ENCODE results near the gene CEP112. TPM values are rescaled to one million over a fixed set of nuclear protein-coding genes. Genes with fewer than 3 reads are reported as not detected.

Gene CEP112
- total and polyA plus RNA-seq, 10 of the 15 experiments (the other 5 are each of a cell fraction or from before 2014, with no cell fraction given): 0.11 to 3.8 (median 0.32) TPM; not detected in 1

DNA sequence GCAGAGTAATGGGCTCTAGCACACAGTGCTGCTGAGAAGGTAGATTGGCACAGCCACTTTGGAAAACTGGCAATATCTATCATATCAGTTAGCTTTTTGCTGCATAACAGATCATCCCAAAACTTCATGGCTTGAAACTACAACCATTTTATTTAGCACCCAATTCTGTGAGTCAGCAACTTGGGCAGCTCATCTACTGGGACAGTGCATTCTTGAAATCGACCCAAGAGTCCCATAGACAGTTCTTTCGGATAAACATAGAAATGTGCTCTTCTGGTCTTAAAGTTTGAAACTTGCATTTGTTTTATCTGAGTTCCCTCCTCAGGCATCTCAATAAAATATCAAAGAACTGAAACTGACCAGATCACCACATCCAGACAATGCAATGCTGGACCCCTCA lies 76.7 kb downstream of the CEP112 start:
- Histone ChIP-seq H3K4me2 (ENCODE audit: control insufficient read depth, insufficient read depth) (no peak overlapping the region), H3K79me2 (ENCODE audit: control insufficient read depth, insufficient read depth, low read length) (no peaks in the 10 kb centered on the region), H3K27ac (ENCODE audit: control insufficient read depth, insufficient read depth) (no peak overlapping the region), H4K20me1 (ENCODE audit: control insufficient read depth, insufficient read depth) (no peaks in the 10 kb centered on the region), H3K4me1 (ENCODE audit: control insufficient read depth, insufficient read depth, low read length) (no peaks in the 10 kb centered on the region), H3K36me3 (ENCODE audit: control insufficient read depth in 2 of 2, insufficient read depth in 2 of 2, low read length in 1 of 2) (no peaks in the 10 kb centered on the region), H3K4me3 (no peak overlapping the region), H2AFZ (ENCODE audit: control insufficient read depth, low read depth, low read length) (no peak overlapping the region), H3K27me3 (replicated peaks in 1 of 2; ENCODE audit: control insufficient read depth in 2 of 2, insufficient read depth in 2 of 2, low read length in 1 of 2) (no peaks in the 10 kb centered on the region), H3K9ac (ENCODE audit: control insufficient read depth, insufficient read depth, low read length) (no peak overlapping the region), H3K9me3 (replicated peaks; ENCODE audit: control insufficient read depth, insufficient read depth, low read length) (no peaks in the 10 kb centered on the region)
- RAD21 ChIA-PET (ENCODE audit: unreplicated experiment): no interaction called here
- POLR2A ChIA-PET: no interaction called here
- intact Hi-C loops (cut with micrococcal nuclease; ENCODE audit: unreplicated experiment): no loop called here
- CTCF ChIA-PET: no interaction called here
- BruUV-seq (replicated peaks): no TSS peak
- DNase-seq (ENCODE audit: low read depth, low spot score): no peak
- SMC1A ChIA-PET (ENCODE audit: uncharacterized antibody, unreplicated experiment): no interaction called here
- in situ Hi-C loops (cut with MboI): no loop called here
- FAIRE-seq: no peak
- 14% methylated on average over 1 of the region's 2 CpGs for WGBS (ENCODE audit: insufficient coverage, insufficient replicate concordance, low lambda C conversion rate, missing lambda C conversion rate)
- ATAC-seq: no peak
- TF ChIP-seq ZZZ3 (IDR thresholded peaks at IDR 0.05; ENCODE audit: control insufficient read depth, insufficient read length, low read depth) (no peak), MXI1 (IDR thresholded peaks at IDR 0.05; ENCODE audit: low read depth, low read length) (no peak), SUZ12 (IDR thresholded peaks at IDR 0.05; ENCODE audit: unreplicated experiment) (no peak), SMARCA5 (IDR thresholded peaks at IDR 0.05) (no peak)
- TF ChIP-seq, protein P1, sequence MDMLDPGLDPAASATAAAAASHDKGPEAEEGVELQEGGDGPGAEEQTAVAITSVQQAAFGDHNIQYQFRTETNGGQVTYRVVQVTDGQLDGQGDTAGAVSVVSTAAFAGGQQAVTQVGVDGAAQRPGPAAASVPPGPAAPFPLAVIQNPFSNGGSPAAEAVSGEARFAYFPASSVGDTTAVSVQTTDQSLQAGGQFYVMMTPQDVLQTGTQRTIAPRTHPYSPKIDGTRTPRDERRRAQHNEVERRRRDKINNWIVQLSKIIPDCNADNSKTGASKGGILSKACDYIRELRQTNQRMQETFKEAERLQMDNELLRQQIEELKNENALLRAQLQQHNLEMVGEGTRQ (IDR thresholded peaks at IDR 0.05; ENCODE audit: borderline replicate concordance, low read depth, low read length): no peak
- TF ChIP-seq, protein P2, sequence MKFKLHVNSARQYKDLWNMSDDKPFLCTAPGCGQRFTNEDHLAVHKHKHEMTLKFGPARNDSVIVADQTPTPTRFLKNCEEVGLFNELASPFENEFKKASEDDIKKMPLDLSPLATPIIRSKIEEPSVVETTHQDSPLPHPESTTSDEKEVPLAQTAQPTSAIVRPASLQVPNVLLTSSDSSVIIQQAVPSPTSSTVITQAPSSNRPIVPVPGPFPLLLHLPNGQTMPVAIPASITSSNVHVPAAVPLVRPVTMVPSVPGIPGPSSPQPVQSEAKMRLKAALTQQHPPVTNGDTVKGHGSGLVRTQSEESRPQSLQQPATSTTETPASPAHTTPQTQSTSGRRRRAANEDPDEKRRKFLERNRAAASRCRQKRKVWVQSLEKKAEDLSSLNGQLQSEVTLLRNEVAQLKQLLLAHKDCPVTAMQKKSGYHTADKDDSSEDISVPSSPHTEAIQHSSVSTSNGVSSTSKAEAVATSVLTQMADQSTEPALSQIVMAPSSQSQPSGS (IDR thresholded peaks at IDR 0.05; ENCODE audit: low read length): no peak

DNA sequence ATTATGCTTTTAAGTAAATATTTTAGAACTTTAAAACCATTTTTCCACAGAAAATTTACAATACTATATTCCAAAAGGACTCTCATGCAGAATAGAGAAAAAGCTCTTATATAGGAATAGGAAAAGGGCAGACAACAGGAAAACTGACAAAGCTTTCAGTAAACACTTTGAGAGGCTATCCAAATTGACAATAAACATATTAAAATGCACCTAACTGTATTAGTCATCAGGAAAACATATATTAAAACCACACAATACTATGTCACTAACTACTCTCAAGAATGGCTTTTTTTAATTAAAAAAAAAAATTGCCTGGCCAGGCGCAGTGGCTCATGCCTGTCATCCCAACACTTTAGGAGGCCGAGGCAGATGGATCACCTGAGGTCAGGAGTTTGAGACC lies 77.3 kb downstream of the CEP112 start:
- CTCF ChIA-PET: no interaction called here
- in situ Hi-C loops (cut with MboI) (no loop called here), intact Hi-C loops (cut with micrococcal nuclease; ENCODE audit: unreplicated experiment) (no loop called here)
- Histone ChIP-seq H3K4me3 (no peak overlapping the region), H3K9ac (ENCODE audit: control insufficient read depth, insufficient read depth, low read length) (no peak overlapping the region), H3K9me3 (replicated peaks; ENCODE audit: control insufficient read depth, insufficient read depth, low read length) (no peaks in the 10 kb centered on the region), H3K36me3 (ENCODE audit: control insufficient read depth in 2 of 2, insufficient read depth in 2 of 2, low read length in 1 of 2) (no peaks in the 10 kb centered on the region), H4K20me1 (ENCODE audit: control insufficient read depth, insufficient read depth) (no peaks in the 10 kb centered on the region), H3K4me2 (ENCODE audit: control insufficient read depth, insufficient read depth) (no peak overlapping the region), H3K27me3 (replicated peaks in 1 of 2; ENCODE audit: control insufficient read depth in 2 of 2, insufficient read depth in 2 of 2, low read length in 1 of 2) (no peaks in the 10 kb centered on the region), H3K4me1 (ENCODE audit: control insufficient read depth, insufficient read depth, low read length) (no peaks in the 10 kb centered on the region), H2AFZ (ENCODE audit: control insufficient read depth, low read depth, low read length) (no peak overlapping the region), H3K27ac (ENCODE audit: control insufficient read depth, insufficient read depth) (no peak overlapping the region), H3K79me2 (ENCODE audit: control insufficient read depth, insufficient read depth, low read length) (no peaks in the 10 kb centered on the region)
- TF ChIP-seq CEBPB (IDR thresholded peaks at IDR 0.05; ENCODE audit: borderline replicate concordance in 1 of 2, low read depth in 2 of 2, low read length in 2 of 2) (no peak), SMAD5 (IDR thresholded peaks at IDR 0.05; ENCODE audit: low read depth) (no peak), SIX5 (IDR thresholded peaks at IDR 0.05; ENCODE audit: low read depth, low read length, severe bottlenecking) (no peak)
- BruUV-seq (replicated peaks): no TSS peak
- ATAC-seq (no peak), FAIRE-seq (no peak), DNase-seq (ENCODE audit: low read depth, low spot score) (no peak)
- RAD21 ChIA-PET (ENCODE audit: unreplicated experiment): no interaction called here
- WGBS (ENCODE audit: insufficient coverage, insufficient replicate concordance, low lambda C conversion rate, missing lambda C conversion rate): 5% methylated on average over 2 of the region's 2 CpGs
- POLR2A ChIA-PET: no interaction called here
- SMC1A ChIA-PET (ENCODE audit: uncharacterized antibody, unreplicated experiment): no interaction called here

Data from GM12878 (cell line).